CD14-positive monocyte (primary cell): ENCODE data around the gene GAS2L2. TPM values are rescaled to one million over a fixed set of nuclear protein-coding genes. Genes with fewer than 3 reads are reported as not detected.

Experiments used
- DNase-seq, 3 donors: peaks; one replicate each; pipeline ENCODE4 v3.0.0-alpha.2; 2011 to 2022
- H2AFZ ChIP-seq: 2 replicates; pipeline ENCODE4 v1.6.0; 2012; ENCODE audit warnings: mild to moderate bottlenecking, low read depth, low read length, inconsistent platforms; ENCODE audit not compliant: insufficient read depth, poor library complexity, severe bottlenecking
- H3K27ac ChIP-seq, 2 donors: 1 replicate in 1 of 2; 2 replicates in 1 of 2; pipeline ENCODE4 v1.5.1; 2012 to 2013; ENCODE audit warnings: low read length in 2 of 2, control low read depth in 1 of 2, inconsistent platforms in 1 of 2, low read depth in 1 of 2, mild to moderate bottlenecking in 1 of 2
- H3K27me3 ChIP-seq, 2 donors: one replicate each; pipeline versions ENCODE4 v1.6.0 to v1.6.1; 2011 to 2013; ENCODE audit warnings: low read length in 2 of 2; ENCODE audit not compliant: control insufficient read depth in 2 of 2, insufficient read depth in 2 of 2
- H3K36me3 ChIP-seq, 2 donors: replicated peaks in 1 of 2; 1 replicate in 1 of 2; 2 replicates in 1 of 2; pipeline versions ENCODE4 v1.5.1 to v1.6.1; 2012 to 2013; ENCODE audit warnings: low read length in 2 of 2, control low read depth in 1 of 2, inconsistent platforms in 1 of 2, mild to moderate bottlenecking in 1 of 2; ENCODE audit not compliant: insufficient read depth in 2 of 2, control insufficient read depth in 1 of 2
- H3K4me1 ChIP-seq, 2 donors: 1 replicate in 1 of 2; 2 replicates in 1 of 2; pipeline versions ENCODE4 v1.5.1 to v1.6.1; 2012 to 2013; ENCODE audit warnings: low read length in 2 of 2, control low read depth in 1 of 2, inconsistent platforms in 1 of 2, mild to moderate bottlenecking in 1 of 2, moderate library complexity in 1 of 2; ENCODE audit not compliant: insufficient read depth in 2 of 2, control insufficient read depth in 1 of 2
- H3K4me2 ChIP-seq: replicated peaks from 2 replicates; pipeline ENCODE3; 2012; ENCODE audit warnings: low read length, moderate library complexity, mild to moderate bottlenecking; ENCODE audit not compliant: poor library complexity, severe bottlenecking; ENCODE audit errors: extremely low read depth
- H3K4me3 ChIP-seq, 3 experiments: fragments of 200-600 bp in 1 of 3; sonication (generic) in 1 of 3; replicated peaks in 1 of 3; 1 replicate in 2 of 3; 2 replicates in 1 of 3; pipeline ENCODE4 v1.5.1; 2011 to 2013; ENCODE audit warnings: low read length in 3 of 3, mild to moderate bottlenecking in 3 of 3, control low read depth in 2 of 3, low read depth in 2 of 3, inconsistent platforms in 1 of 3, moderate library complexity in 1 of 3
- H3K79me2 ChIP-seq: 2 replicates; pipeline ENCODE4 v1.6.0; 2012; ENCODE audit warnings: mild to moderate bottlenecking, control low read depth, inconsistent platforms, low read length, moderate library complexity; ENCODE audit not compliant: insufficient read depth
- H3K9ac ChIP-seq: 2 replicates; pipeline ENCODE4 v1.6.0; 2017; ENCODE audit warnings: low read length, mild to moderate bottlenecking; ENCODE audit not compliant: insufficient read depth, poor library complexity, severe bottlenecking
- H3K9me3 ChIP-seq, 2 donors: replicated peaks in 1 of 2; 1 replicate in 1 of 2; 2 replicates in 1 of 2; pipeline versions ENCODE4 v1.5.1 to v1.6.1; 2012 to 2013; ENCODE audit warnings: low read length in 2 of 2, control low read depth in 1 of 2; ENCODE audit not compliant: control insufficient read depth in 1 of 2, insufficient read depth in 1 of 2
- H4K20me1 ChIP-seq: 2 replicates; pipeline ENCODE4 v1.6.0; 2012; ENCODE audit warnings: mild to moderate bottlenecking, low read length, control low read depth, moderate library complexity; ENCODE audit not compliant: insufficient read depth
- H3K27ac Mint-ChIP-seq, 7 donors: one replicate each; pipeline ENCODE4 v1.8.0; 2020; ENCODE audit warnings: mild to moderate bottlenecking in 7 of 7, mixed read lengths in 7 of 7, moderate library complexity in 6 of 7, inconsistent platforms in 2 of 7
- H3K27me3 Mint-ChIP-seq, 3 donors: one replicate each; pipeline ENCODE4 v1.8.0; 2021 to 2022; ENCODE audit warnings: low read depth in 3 of 3, mild to moderate bottlenecking in 3 of 3, mixed read lengths in 3 of 3, moderate library complexity in 3 of 3, inconsistent platforms in 1 of 3
- H3K36me3 Mint-ChIP-seq, 2 donors: one replicate each; pipeline ENCODE4 v1.8.0; 2020; ENCODE audit warnings: mixed read lengths in 2 of 2, inconsistent platforms in 1 of 2, mild to moderate bottlenecking in 1 of 2
- H3K4me1 Mint-ChIP-seq: one replicate; pipeline ENCODE4 v1.8.0; 2020; ENCODE audit warnings: mild to moderate bottlenecking, mixed read lengths
- H3K4me3 Mint-ChIP-seq, 2 donors: one replicate each; pipeline ENCODE4 v1.8.0; 2020; ENCODE audit warnings: mild to moderate bottlenecking in 2 of 2, mixed read lengths in 2 of 2, moderate library complexity in 1 of 2
- H3K9me3 Mint-ChIP-seq, 7 donors: one replicate each; pipeline ENCODE4 v1.8.0; 2020 to 2022; ENCODE audit warnings: mixed read lengths in 7 of 7, mild to moderate bottlenecking in 6 of 7, moderate library complexity in 6 of 7, inconsistent platforms in 2 of 7
- CTCF ChIP-seq: fragments of 200-600 bp; IDR thresholded peaks from one replicate; pipeline ENCODE4 v1.8.0; 2022; ENCODE audit warnings: antibody characterized with exemption, mild to moderate bottlenecking
- WGBS: methylation state at CpG from one replicate; pipeline ENCODE4 v1.1.5; 2013; ENCODE audit warnings: missing lambda C conversion rate; ENCODE audit not compliant: insufficient coverage; 5-methylcytosine and 5-hydroxymethylcytosine counted together
- intact Hi-C, 2 donors: fragments of 100-400 bp; cut with micrococcal nuclease; formaldehyde crosslinking; loops; one replicate each; pipeline versions ENCODE4 v1.15.0 to v1.15.1; 2023
- polyA plus RNA-seq, 3 donors: library from polyadenylated mRNA; depleted of rRNA in 1 of 3; unstranded in 2 of 3; stranded (reverse) in 1 of 3; fragments of 300-500 nt in 2 of 3; fragments of >200 nt in 1 of 3; fragmentation: Illumina TruSeq in 2 of 3; gene quantifications; 1 replicate in 2 of 3; 2 replicates in 1 of 3; pipeline ENCODE4 v1.2.3, GENCODE V29; 2012 to 2021

GAS2L2 gene
- polyA plus RNA-seq, 3 donors, result not detected

- H3K27me3 Mint-ChIP-seq, result peaks cover 42 to 55% (median 42%) of the 10 kb centered on the region in 3 donors
- H3K36me3 Mint-ChIP-seq, result peaks cover 0 to 2% of the 10 kb centered on the region in 2 donors
- H3K27me3 ChIP-seq, result peaks cover 30 to 44% of the 10 kb centered on the region in 2 donors
- H3K79me2 ChIP-seq, result no peaks in the 10 kb centered on the region
- TF ChIP-seq CTCF, result no peak
- no peak overlapping the region for H3K27ac ChIP-seq
- peaks cover 8 to 13% of the 10 kb centered on the region in 2 donors for H3K4me1 ChIP-seq
- peaks cover 0 to 4% (median 0%) of the 10 kb centered on the region in 7 donors for H3K9me3 Mint-ChIP-seq
- WGBS, result 94% methylated on average over 2 of the region's 3 CpGs
- no peaks in the 10 kb centered on the region for H3K36me3 ChIP-seq
- H3K4me3 Mint-ChIP-seq, result no peak overlapping the region
- H3K4me2 ChIP-seq, result no peak overlapping the region
- H2AFZ ChIP-seq, result no peak overlapping the region
- no peak overlapping the region for H3K27ac Mint-ChIP-seq
- no peak overlapping the region for H3K4me3 ChIP-seq
- no peak for DNase-seq
- no peaks in the 10 kb centered on the region for H4K20me1 ChIP-seq
- H3K9me3 ChIP-seq, result peaks cover 0 to 6% of the 10 kb centered on the region in 2 donors
- intact Hi-C loops, result no loop called here
- H3K4me1 Mint-ChIP-seq, result peaks cover 10% of the 10 kb centered on the region
- no peak overlapping the region for H3K9ac ChIP-seq
Measured at GRCh38 chr17:35790841-35791240, 37.8 kb upstream of the GAS2L2 start.

- 74% methylated on average over 2 of the region's 2 CpGs for WGBS
- Mint-ChIP-seq H3K27me3 (peaks cover 24 to 37% (median 28%) of the 10 kb centered on the region in 3 donors), H3K27ac (no peak overlapping the region), H3K36me3 (no peaks in the 10 kb centered on the region), H3K4me1 (no peaks in the 10 kb centered on the region), H3K9me3 (peaks cover 0 to 2% (median 0%) of the 10 kb centered on the region in 7 donors), H3K4me3 (no peak overlapping the region)
- Histone ChIP-seq H3K4me1 (no peaks in the 10 kb centered on the region), H3K4me2 (no peak overlapping the region), H4K20me1 (no peaks in the 10 kb centered on the region), H2AFZ (peak overlapping the region; percentile 17), H3K9ac (no peak overlapping the region), H3K4me3 (no peak overlapping the region), H3K79me2 (no peaks in the 10 kb centered on the region), H3K27ac (no peak overlapping the region), H3K27me3 (peaks cover 13 to 27% of the 10 kb centered on the region in 2 donors), H3K9me3 (no peaks in the 10 kb centered on the region), H3K36me3 (no peaks in the 10 kb centered on the region)
- no peak for DNase-seq
- TF ChIP-seq CTCF, result no peak
- intact Hi-C loops, result no loop called here
Measured at GRCh38 chr17:35788477-35789368, 35.7 kb upstream of the GAS2L2 start.
